Measurements from ENCODE around the gene LRIG1.

LRIG1 gene

GRCh38 chr3:66520724-66521123, 19.9 kb upstream of the LRIG1 start:
- H3K4me3 ChIP-seq (replicated peaks; ENCODE audit: low read depth, low read length), result no peak overlapping the region
- no peak for TF ChIP-seq CTCF (IDR thresholded peaks at IDR 0.05; ENCODE audit: low read length, missing control alignments)
- DNase-seq (ENCODE audit: low read depth), result peak; percentile 66

GRCh38 chr3:66518644-66519043, 17.8 kb upstream of the LRIG1 start:
- no peak for TF ChIP-seq CTCF (IDR thresholded peaks at IDR 0.05; ENCODE audit: low read length, missing control alignments)
- no peak for DNase-seq (ENCODE audit: low read depth)
- H3K4me3 ChIP-seq (replicated peaks; ENCODE audit: low read depth, low read length), result no peak overlapping the region

GRCh38 chr3:66518126-66518525, 17.3 kb upstream of the LRIG1 start:
- DNase-seq (ENCODE audit: low read depth), result no peak
- H3K4me3 ChIP-seq (replicated peaks; ENCODE audit: low read depth, low read length), result no peak overlapping the region
- TF ChIP-seq CTCF (IDR thresholded peaks at IDR 0.05; ENCODE audit: low read length, missing control alignments), result no peak

- TF ChIP-seq CTCF (IDR thresholded peaks at IDR 0.05; ENCODE audit: low read length, missing control alignments), result no peak
- H3K4me3 ChIP-seq (replicated peaks; ENCODE audit: low read depth, low read length), result no peak overlapping the region
- no peak for DNase-seq (ENCODE audit: low read depth)
These were observed 16.4 kb upstream of the LRIG1 start for GRCh38 chr3:66517241-66517640.

- TF ChIP-seq CTCF (IDR thresholded peaks at IDR 0.05; ENCODE audit: low read length, missing control alignments), result no peak
- H3K4me3 ChIP-seq (replicated peaks; ENCODE audit: low read depth, low read length), result no peak overlapping the region
- no peak for DNase-seq (ENCODE audit: low read depth)
These were observed 7.6 kb upstream of the LRIG1 start for GRCh38 chr3:66508461-66508860.

GRCh38 chr3:66507423-66508260, 6.8 kb upstream of the LRIG1 start:
- no peak for DNase-seq (ENCODE audit: low read depth)
- no peak for TF ChIP-seq CTCF (IDR thresholded peaks at IDR 0.05; ENCODE audit: low read length, missing control alignments)
- H3K4me3 ChIP-seq (replicated peaks; ENCODE audit: low read depth, low read length), result no peak overlapping the region

GRCh38 chr3:66506154-66506553, 5.3 kb upstream of the LRIG1 start:
- no peak for DNase-seq (ENCODE audit: low read depth)
- no peak overlapping the region for H3K4me3 ChIP-seq (replicated peaks; ENCODE audit: low read depth, low read length)
- no peak for TF ChIP-seq CTCF (IDR thresholded peaks at IDR 0.05; ENCODE audit: low read length, missing control alignments)
